Keratinocyte (primary cell): ENCODE results near the gene KCNMA1. TPM values are rescaled to one million over a fixed set of nuclear protein-coding genes. Genes with fewer than 3 reads are reported as not detected.

Experiments used
- DNase-seq: peaks from one replicate; pipeline ENCODE4 v3.0.0-alpha.2; 2011; ENCODE audit warnings: low read depth, missing footprints, low spot score
- FAIRE-seq: peaks from 2 replicates; lab custom pipeline; 2011; peaks lifted over from hg19 to GRCh38; lab: Jason Lieb, UNC
- H2AFZ ChIP-seq: 2 replicates; pipeline ENCODE4 v1.6.0; 2012; ENCODE audit warnings: low read length, control low read depth, inconsistent platforms; ENCODE audit not compliant: control insufficient read depth
- H3K27ac ChIP-seq: 2 replicates; pipeline ENCODE4 v1.5.1; 2011; ENCODE audit warnings: low read length; ENCODE audit not compliant: control insufficient read depth, insufficient read depth
- H3K27me3 ChIP-seq: 3 replicates; pipeline ENCODE4 v1.6.0; 2011; ENCODE audit warnings: low read length; ENCODE audit not compliant: control insufficient read depth, insufficient read depth; ENCODE audit errors: extremely low read depth
- H3K36me3 ChIP-seq, 2 experiments: 2 replicates in 1 of 2; 3 replicates in 1 of 2; pipeline ENCODE4 v1.5.1; 2011; ENCODE audit warnings: low read length in 2 of 2, mild to moderate bottlenecking in 1 of 2; ENCODE audit not compliant: control insufficient read depth in 2 of 2, insufficient read depth in 2 of 2; ENCODE audit errors: extremely low read depth in 1 of 2
- H3K4me1 ChIP-seq: 3 replicates; pipeline ENCODE4 v1.5.1; 2011; ENCODE audit warnings: low read length; ENCODE audit not compliant: control insufficient read depth, insufficient read depth; ENCODE audit errors: extremely low read depth
- H3K4me2 ChIP-seq: 3 replicates; pipeline ENCODE4 v1.6.0; 2011; ENCODE audit warnings: low read depth, low read length; ENCODE audit not compliant: control insufficient read depth, insufficient read depth; ENCODE audit errors: extremely low read depth
- H3K4me3 ChIP-seq, 3 experiments: fragments of 200-600 bp in 1 of 3; sonication (generic) in 1 of 3; 2 replicates in 2 of 3; 3 replicates in 1 of 3; pipeline ENCODE4 v1.5.1; 2011 to 2016; ENCODE audit warnings: low read length in 3 of 3, mild to moderate bottlenecking in 3 of 3, control low read depth in 2 of 3, inconsistent platforms in 1 of 3, low read depth in 1 of 3, mixed read lengths in 1 of 3, mixed run types in 1 of 3, moderate library complexity in 1 of 3; ENCODE audit not compliant: control insufficient read depth in 2 of 3, insufficient read depth in 2 of 3; ENCODE audit errors: extremely low read depth in 1 of 3
- H3K79me2 ChIP-seq: 2 replicates; pipeline ENCODE4 v1.6.0; 2012; ENCODE audit warnings: low read length; ENCODE audit not compliant: control insufficient read depth, insufficient read depth
- H3K9ac ChIP-seq: 3 replicates; pipeline ENCODE4 v1.6.0; 2011; ENCODE audit warnings: low read length; ENCODE audit not compliant: control insufficient read depth, insufficient read depth; ENCODE audit errors: extremely low read depth
- H3K9me1 ChIP-seq: 3 replicates; pipeline ENCODE4 v1.6.0; 2011; ENCODE audit warnings: low read length; ENCODE audit not compliant: control insufficient read depth, insufficient read depth; ENCODE audit errors: extremely low read depth
- H3K9me3 ChIP-seq: 2 replicates; pipeline ENCODE4 v1.5.1; 2012; ENCODE audit warnings: low read depth, low read length; ENCODE audit not compliant: control insufficient read depth
- H4K20me1 ChIP-seq: 3 replicates; pipeline ENCODE4 v1.6.0; 2011; ENCODE audit warnings: low read length; ENCODE audit not compliant: control insufficient read depth, insufficient read depth; ENCODE audit errors: extremely low read depth
- CTCF ChIP-seq, 3 experiments: IDR thresholded peaks in 1 of 3; conservative IDR thresholded peaks in 1 of 3; optimal IDR thresholded peaks in 1 of 3; 2 replicates in 2 of 3; 3 replicates in 1 of 3; pipeline versions ENCODE3 to v1.5.1; 2011; ENCODE audit warnings: low read length in 3 of 3, mild to moderate bottlenecking in 3 of 3, moderate library complexity in 2 of 3, control low read depth in 1 of 3, inconsistent platforms in 1 of 3; ENCODE audit not compliant: insufficient read depth in 2 of 3; ENCODE audit errors: extremely low read depth in 1 of 3
- EZH2 ChIP-seq: IDR thresholded peaks from one replicate; pipeline ENCODE4 v1.6.1; 2012; ENCODE audit warnings: inconsistent platforms, mild to moderate bottlenecking, low read length, moderate library complexity
- dilution Hi-C: fragments of 300-500 bp; cut with MboI; formaldehyde crosslinking; loops from one replicate; pipeline ENCODE4 v1.7.0; 2020; ENCODE audit warnings: low sequenced_read_pairs; ENCODE audit not compliant: extremely low pct_ligation_motif_present
- polyA plus RNA-seq, 5 experiments: library from polyadenylated mRNA; depleted of rRNA in 3 of 5; stranded (reverse) in 3 of 5; stranded (forward) in 1 of 5; unstranded in 1 of 5; fragments of >200 nt; gene quantifications; 1 replicate in 1 of 5; 2 replicates in 3 of 5; 3 replicates in 1 of 5; pipeline versions ENCODE4 v1.2.1 to v1.2.3, GENCODE V29; 2011 to 2012; ENCODE audit warnings: missing spikeins in 2 of 5, low read depth in 1 of 5, low replicate concordance in 1 of 5

The KCNMA1 gene
- polyA plus RNA-seq, 1 donor (not counting 4 experiments of a cell fraction or from before 2014, with no cell fraction given), result 6.3 TPM

GRCh38 chr10:77011874-77012811 is 625.5 kb downstream of the KCNMA1 start:
- H4K20me1 ChIP-seq, result no peaks in the 10 kb centered on the region
- H3K36me3 ChIP-seq, result no peaks in the 10 kb centered on the region
- H3K4me1 ChIP-seq, result peaks cover 3% of the 10 kb centered on the region
- no peak overlapping the region for H3K9ac ChIP-seq
- no peaks in the 10 kb centered on the region for H3K79me2 ChIP-seq
- no peaks in the 10 kb centered on the region for H3K27me3 ChIP-seq
- dilution Hi-C loops, result no loop called here
- no peak overlapping the region for H2AFZ ChIP-seq
- no peak overlapping the region for H3K27ac ChIP-seq
- no peak overlapping the region for H3K4me3 ChIP-seq
- DNase-seq (no peak), FAIRE-seq (no peak)
- TF ChIP-seq CTCF (optimal IDR thresholded peaks at IDR 0.05 in 1 of 3, IDR thresholded peaks at IDR 0.05 in 1 of 3, conservative IDR thresholded peaks at IDR 0.05 in 1 of 3; ENCODE audit: extremely low read depth in 1 of 3, insufficient read depth in 2 of 3, low read length in 3 of 3) (no peak), EZH2 (no peak)
- H3K9me3 ChIP-seq, result no peaks in the 10 kb centered on the region
- no peaks in the 10 kb centered on the region for H3K9me1 ChIP-seq
- H3K4me2 ChIP-seq, result no peak overlapping the region

GRCh38 chr10:77010430-77010829 is 627.2 kb downstream of the KCNMA1 start:
- FAIRE-seq, result no peak
- H3K27me3 ChIP-seq, result no peaks in the 10 kb centered on the region
- H3K9ac ChIP-seq, result no peak overlapping the region
- H3K4me1 ChIP-seq, result peaks cover 10% of the 10 kb centered on the region
- dilution Hi-C loops, result no loop called here
- H4K20me1 ChIP-seq, result no peaks in the 10 kb centered on the region
- H3K79me2 ChIP-seq, result no peaks in the 10 kb centered on the region
- H3K4me2 ChIP-seq, result no peak overlapping the region
- no peak overlapping the region for H3K4me3 ChIP-seq
- peaks cover 5% of the 10 kb centered on the region for H3K9me3 ChIP-seq
- H3K27ac ChIP-seq, result no peak overlapping the region
- no peak for DNase-seq
- TF ChIP-seq CTCF (optimal IDR thresholded peaks at IDR 0.05 in 1 of 3, IDR thresholded peaks at IDR 0.05 in 1 of 3, conservative IDR thresholded peaks at IDR 0.05 in 1 of 3; ENCODE audit: extremely low read depth in 1 of 3, insufficient read depth in 2 of 3, low read length in 3 of 3) (no peak), EZH2 (no peak)
- H3K9me1 ChIP-seq, result no peaks in the 10 kb centered on the region
- H3K36me3 ChIP-seq, result no peaks in the 10 kb centered on the region
- no peak overlapping the region for H2AFZ ChIP-seq
